Activated CD4-positive, alpha-beta T cell treated with anti-CD3 and anti-CD28 coated beads, Interleukin-2, amount 50 U/mL, for 24 hours (primary cell): ENCODE data around the gene NR2F2.
"Not testable (repeated sequence)": the region's sequence is repeated elsewhere in the genome, so short reads cannot be mapped to it uniquely, and the experiment has no call there.

Experiments used
- DNase-seq, 2 donors: peaks; one replicate each; pipeline ENCODE4 v3.0.0-alpha.2; 2020; ENCODE audit warnings: low read depth in 1 of 2, low spot score in 1 of 2

NR2F2 gene

DNA sequence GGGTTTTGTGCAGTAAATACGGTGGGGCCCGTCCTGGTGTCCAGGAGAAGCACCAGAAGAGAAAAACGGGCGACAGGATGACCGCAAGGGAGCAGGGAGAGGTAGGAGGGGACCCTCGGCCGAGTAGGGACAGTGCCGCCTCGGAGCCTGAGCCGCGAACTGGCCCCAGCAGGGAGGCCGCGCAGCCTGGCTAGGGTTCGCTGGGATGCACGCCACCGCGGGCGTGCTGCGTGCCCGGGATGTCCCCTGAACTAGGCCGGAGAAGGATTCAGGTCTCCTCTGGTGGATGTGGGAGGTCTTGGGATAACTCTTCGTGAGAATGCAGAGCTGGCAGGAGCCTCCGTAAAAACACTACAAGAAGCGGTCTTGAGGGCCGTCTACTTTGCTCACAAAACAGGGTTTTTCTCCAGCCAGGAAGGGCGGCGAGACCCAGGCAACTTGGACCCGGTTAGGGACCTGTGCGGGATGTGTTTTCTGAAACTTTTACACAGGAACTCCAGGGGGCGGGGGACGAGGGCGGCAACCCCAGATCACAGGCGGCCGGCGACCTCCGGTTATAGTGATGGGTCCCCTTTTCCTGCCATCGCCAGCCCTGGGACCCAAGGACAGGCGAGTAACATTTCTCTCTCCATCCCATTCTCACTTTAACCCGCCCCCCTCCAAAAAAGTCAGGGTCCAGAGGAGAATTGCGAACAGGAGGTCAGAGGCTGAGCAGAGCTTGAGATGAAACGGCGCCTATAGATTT is 35.5 kb downstream of the NR2F2 start:
- DNase-seq, result no peak

DNA sequence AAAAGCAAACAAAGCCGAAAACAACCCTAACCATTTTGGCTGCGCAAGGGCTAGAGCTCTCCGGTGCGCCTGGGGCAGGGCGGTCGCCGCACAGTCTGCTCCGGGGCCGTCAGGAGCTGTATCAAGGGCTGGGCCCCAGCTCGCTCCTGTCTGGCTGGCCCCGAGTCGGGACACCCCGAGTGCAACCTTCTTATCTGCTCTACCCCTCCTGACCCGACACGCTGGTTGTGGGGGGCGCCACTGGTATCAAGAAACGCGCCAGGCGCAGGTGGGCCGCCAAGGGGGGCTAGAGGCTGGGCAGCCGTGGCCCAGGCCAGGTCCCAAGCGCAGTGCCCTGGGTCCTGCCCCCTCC is 36.0 kb downstream of the NR2F2 start:
- DNase-seq, result no peak

DNA sequence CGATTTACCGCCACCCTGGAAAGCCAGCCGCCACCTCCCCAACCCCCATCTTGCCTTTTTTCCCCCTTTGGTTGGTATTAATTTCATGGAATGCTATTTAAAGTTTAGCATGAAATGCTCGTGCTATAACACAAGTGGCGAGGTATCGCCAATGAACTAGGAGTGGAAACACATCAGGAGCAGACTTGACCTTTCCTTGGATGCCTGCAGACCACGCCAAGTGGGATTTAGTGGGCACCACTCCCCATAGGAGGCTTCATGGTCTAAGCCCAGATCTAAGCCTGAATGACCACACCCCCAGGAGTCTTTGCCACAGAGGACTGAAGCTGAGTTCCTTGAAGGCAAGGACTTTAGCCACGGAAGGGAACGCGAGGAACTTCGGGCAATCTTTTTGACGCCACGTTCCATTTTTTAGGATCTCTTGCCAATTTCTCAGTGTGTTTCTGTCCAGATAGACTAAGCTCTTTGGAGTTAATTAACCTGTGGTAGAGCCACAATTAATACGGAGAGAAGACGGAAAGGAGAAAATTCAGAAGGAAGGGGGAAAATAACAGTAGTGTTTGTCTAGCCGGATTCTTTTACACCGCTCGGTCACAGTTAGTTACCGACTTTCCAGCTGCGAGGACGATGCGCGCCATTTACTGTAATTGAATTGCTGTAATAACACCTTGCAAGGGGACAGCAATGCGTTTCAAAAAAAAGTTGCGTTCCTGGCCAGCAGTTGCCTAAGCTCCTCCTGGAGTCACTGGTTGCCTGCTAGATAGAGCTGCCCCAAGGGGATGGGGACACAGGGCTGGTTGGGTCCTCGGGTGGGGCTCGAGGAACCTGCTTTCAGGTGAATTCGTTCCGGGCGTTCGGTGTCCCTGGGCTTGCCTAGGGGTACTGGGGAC is 37.1 kb downstream of the NR2F2 start:
- no peak for DNase-seq

DNA sequence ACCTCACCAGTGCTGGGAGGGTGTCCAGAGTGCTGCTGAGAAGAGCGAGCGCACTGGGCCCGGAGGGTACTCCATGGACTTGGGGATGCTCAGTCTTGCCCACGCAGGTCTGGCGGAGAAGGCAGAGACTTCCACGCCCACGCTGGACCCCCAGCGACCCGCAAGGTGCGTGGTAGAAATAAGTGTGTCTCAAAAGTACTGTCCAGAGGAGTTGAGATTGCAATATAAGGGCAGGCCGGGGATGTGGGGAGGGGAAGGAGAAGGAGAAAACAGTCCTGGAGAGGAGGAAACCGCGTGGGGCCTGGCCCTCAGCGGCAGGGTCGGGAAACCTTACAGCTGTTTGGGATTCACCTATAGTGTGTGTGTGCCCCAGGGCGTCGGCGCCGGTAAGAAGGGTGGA is 38.9 kb downstream of the NR2F2 start:
- DNase-seq, result no peak

DNA sequence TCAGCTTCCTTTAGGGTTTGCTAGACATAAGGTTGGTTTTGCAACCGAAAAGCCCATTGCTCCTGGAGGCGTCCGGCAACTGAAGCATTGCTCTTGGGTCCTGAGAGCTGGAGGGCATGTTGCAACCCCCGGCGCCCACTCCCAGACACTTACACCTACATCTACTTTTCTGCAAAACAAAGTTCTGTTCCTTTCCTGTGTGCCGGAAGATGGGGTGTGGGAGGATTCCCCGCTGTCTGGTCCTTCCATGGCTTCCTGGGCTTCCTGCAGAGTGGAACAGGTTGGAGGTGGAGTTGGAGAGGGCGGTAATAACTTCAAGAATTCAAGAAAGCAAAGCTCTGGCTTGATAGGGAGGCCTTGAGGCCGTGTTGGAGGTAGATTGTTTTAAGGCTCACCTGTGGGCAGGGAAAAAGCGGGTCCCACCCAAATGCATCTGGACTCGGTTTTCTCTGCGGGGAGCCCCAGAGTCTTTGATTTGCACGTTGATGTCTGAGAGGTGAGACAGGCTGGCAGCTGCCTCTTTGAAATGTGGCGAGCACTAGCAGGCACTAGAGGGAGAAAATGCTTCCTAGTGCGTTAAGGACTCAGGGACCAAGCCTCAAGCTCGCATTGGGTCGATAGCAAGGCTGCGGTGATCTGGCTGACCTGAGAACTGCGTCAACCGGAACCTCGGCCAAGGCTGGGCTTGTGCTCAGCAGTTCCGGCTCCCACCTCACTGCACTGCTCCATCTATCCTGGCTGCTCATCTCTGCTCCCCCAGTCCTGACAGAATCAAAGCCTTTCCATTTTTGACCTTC is 39.5 kb downstream of the NR2F2 start:
- DNase-seq, result no peak

DNA sequence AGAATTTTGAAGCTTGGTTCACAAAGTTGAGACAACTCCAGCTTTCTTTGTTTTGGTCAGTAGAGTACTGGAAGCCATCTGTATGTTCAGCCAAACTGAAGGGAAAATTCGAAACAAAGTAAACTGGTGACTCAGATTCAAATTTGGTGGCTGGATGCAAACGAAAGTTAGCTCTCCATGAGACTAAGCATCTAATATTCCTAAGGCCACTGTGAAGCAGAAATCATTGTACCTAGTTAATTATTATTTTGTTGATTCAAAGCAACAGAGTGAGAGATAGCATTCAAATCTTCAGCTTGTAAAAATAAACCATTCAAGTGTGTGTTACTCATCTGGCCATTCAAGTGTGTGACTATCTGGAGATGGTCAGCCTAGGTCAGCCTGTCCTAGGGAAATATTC is 42.1 kb downstream of the NR2F2 start:
- DNase-seq, result no peak

DNA sequence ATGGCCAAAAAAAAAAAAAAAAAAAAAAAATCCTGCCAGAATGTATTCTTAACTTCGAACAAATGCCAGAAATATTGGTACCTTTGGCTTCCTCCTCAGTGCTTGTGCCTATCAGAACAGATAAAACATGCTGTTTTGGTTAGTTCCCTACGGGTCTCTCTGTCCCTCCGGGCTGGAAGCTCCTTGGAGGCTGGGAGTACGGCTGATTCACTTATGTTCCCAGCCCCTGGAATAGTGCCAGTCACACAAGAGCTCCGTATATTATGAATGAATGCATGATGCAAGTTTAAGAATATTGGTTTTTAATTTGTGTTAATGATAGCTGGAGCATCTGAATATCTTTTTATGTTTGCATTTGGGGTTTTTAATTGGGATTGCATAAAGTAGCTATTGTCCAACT is 44.0 kb downstream of the NR2F2 start:
- no peak for DNase-seq

DNA sequence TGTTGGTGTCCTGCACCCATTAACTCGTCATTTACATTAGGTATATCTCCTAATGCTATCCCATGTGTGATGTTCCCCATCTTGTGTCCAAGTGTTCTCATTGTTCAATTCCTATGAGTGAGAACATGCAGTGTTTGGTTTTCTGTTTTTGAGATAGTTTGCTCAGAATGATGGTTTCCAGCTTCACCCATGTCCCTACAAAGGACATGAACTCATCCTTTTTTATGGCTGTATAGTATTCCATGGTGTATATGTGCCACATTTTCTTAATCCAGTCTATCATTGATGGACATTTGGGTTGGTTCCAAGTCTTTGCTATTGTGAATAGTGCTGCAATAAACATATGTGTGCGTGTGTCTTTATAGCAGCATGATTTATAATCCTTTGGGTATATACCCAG is 49.1 kb downstream of the NR2F2 start:
- DNase-seq, result not testable (repeated sequence)

DNA sequence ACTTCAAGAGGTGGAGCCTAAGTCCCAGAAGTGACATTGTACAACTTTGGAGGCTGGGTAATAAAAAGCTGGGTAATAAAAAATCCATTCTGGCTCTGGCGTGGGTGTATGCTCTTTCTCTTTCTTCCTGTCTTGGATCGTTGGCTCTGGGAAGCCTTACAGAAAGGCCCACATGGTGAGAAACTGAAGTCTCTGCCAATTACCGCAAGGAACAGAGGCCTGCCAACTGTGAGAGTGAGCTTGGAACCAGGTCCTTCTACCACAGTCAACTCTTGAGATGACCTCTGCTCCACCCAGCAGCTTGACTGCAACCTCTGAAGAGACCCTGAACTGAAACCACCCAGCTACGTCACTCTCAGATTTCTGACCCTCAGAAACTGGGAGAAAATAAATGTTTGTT is 51.0 kb downstream of the NR2F2 start:
- DNase-seq, result no peak

DNA sequence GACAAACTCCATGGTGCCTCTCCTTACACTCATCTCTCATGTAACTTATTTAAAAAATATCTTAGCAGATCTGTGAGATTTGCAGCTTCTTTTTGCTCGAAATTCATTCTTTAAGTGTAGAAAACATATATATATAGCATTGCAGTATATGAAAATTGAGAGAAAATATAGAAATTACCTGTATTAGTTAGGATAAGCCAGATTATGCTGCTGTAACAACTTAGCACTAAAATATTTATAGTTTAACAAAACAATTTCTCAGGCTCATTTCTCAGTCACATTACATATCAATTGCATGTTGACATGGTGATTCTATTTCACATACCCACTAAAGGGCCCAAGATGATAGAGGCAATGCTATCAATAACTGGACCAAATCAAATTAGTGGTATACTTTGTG is 54.7 kb downstream of the NR2F2 start:
- no peak for DNase-seq

DNA sequence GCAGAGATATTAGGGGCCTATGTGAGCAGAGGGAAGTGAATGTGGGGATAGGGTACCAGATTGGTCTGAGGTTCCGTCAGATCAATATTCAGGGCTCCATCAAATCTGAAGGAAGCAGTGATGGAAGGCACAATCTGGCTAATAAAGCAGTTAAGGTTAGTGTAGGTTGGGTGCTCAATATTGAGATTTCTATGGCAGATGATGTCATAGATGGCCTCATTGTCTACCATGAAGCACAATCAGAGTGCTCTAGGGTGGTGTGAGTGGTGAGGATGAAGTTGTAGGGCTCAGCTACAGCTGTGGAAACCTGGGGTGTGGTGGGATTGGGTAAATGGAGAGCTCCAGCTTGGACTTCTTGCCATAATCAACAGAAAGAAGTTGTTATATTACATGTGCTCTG is 58.2 kb downstream of the NR2F2 start:
- DNase-seq, result no peak
